K562 (cell line): ENCODE data around the gene NTSR1. TPM values are rescaled to one million over a fixed set of nuclear protein-coding genes. Genes with fewer than 3 reads are reported as not detected.

ENCODE experiments used
- ATAC-seq: fragments of 200-7000 bp; cut with Tn5 transposase; 3 replicates; pipeline ENCODE4 v1.9.1; 2020; ENCODE audit warnings: moderate library complexity
- BruUV-seq: library from RNA; stranded (reverse); fragments of 400-500 nt; replicated peaks from 2 replicates; lab custom pipeline; 2021; lab: Mats Ljungman, UMichigan
- CTCF ChIA-PET: fragments of 300-600 bp; formaldehyde crosslinking; extraction: SDS; loops from one replicate; lab custom pipeline; 2021; ENCODE audit warnings: low intra/inter-chr PET ratio; lab: Yijun Ruan, JAX
- POLR2A ChIA-PET: fragments of 300-600, 350-650 bp; sonication (Branson Sonifier 250); formaldehyde crosslinking; extraction: SDS; loops from one replicate; lab custom pipeline; 2021; ENCODE audit warnings: antibody characterized with exemption, inconsistent platforms; lab: Yijun Ruan, JAX
- DNase-seq, 4 experiments: peaks; one replicate each; pipeline versions ENCODE4 v3.0.0 to v3.0.0-alpha.2; 2011 to 2018; ENCODE audit warnings: low spot score in 3 of 4, mixed read lengths in 3 of 4; ENCODE audit errors: extremely low read depth in 1 of 4
- FAIRE-seq: peaks from 2 replicates; lab custom pipeline; 2011; peaks lifted over from hg19 to GRCh38; lab: Jason Lieb, UNC
- H2AFZ ChIP-seq: 2 replicates; pipeline ENCODE4 v1.6.0; 2011; ENCODE audit warnings: low read depth, low read length, control low read depth, inconsistent platforms
- H3K27ac ChIP-seq: fragments of 200-600 bp; 3 replicates; pipeline ENCODE4 v1.8.0; 2011; ENCODE audit warnings: low read depth, mild to moderate bottlenecking, control low read depth, inconsistent platforms, low read length, moderate library complexity, mixed read lengths; ENCODE audit errors: extremely low read depth
- H3K27me3 ChIP-seq, 2 experiments: fragments of 300-600 bp in 1 of 2; 2 replicates in 1 of 2; 3 replicates in 1 of 2; pipeline versions ENCODE4 v1.6.0 to v1.8.0; 2011; ENCODE audit warnings: inconsistent platforms in 2 of 2, low read length in 2 of 2, mild to moderate bottlenecking in 1 of 2, mixed read lengths in 1 of 2, moderate library complexity in 1 of 2; ENCODE audit not compliant: control insufficient read depth in 2 of 2, insufficient read depth in 2 of 2
- H3K36me3 ChIP-seq: fragments of 300-600 bp; 3 replicates; pipeline ENCODE4 v1.8.0; 2011; ENCODE audit warnings: mild to moderate bottlenecking, low read length, inconsistent platforms; ENCODE audit not compliant: control insufficient read depth, insufficient read depth
- H3K4me1 ChIP-seq, 2 experiments: fragments of 200-600 bp in 1 of 2; replicated peaks in 1 of 2; 2 replicates in 1 of 2; 3 replicates in 1 of 2; pipeline versions ENCODE4 v1.5.1 to v1.8.0; 2011; ENCODE audit warnings: inconsistent platforms in 2 of 2, low read length in 2 of 2, mild to moderate bottlenecking in 1 of 2, mixed read lengths in 1 of 2, moderate library complexity in 1 of 2; ENCODE audit not compliant: control insufficient read depth in 2 of 2, insufficient read depth in 2 of 2
- H3K4me2 ChIP-seq: 2 replicates; pipeline ENCODE4 v1.6.1; 2011; ENCODE audit warnings: low read length, control low read depth, inconsistent platforms, mixed read lengths; ENCODE audit not compliant: insufficient read depth
- H3K4me3 ChIP-seq: fragments of 200-600 bp; sonication (generic), shearing (Covaris generic); 2 replicates; pipeline ENCODE4 v1.5.1; 2016; ENCODE audit warnings: control low read depth, inconsistent platforms
- H3K79me2 ChIP-seq: fragments of 200-600 bp; 3 replicates; pipeline ENCODE4 v1.8.0; 2011; ENCODE audit warnings: low read length, inconsistent platforms; ENCODE audit not compliant: control insufficient read depth, insufficient read depth
- H3K9ac ChIP-seq, 2 experiments: 2 replicates each; pipeline versions ENCODE4 v1.6.0 to v1.6.1; 2011; ENCODE audit warnings: low read depth in 2 of 2, low read length in 2 of 2, control low read depth in 1 of 2, inconsistent platforms in 1 of 2, mild to moderate bottlenecking in 1 of 2, mixed read lengths in 1 of 2; ENCODE audit not compliant: insufficient read depth in 1 of 2
- H3K9me1 ChIP-seq: one replicate; pipeline ENCODE4 v1.6.0; 2011; ENCODE audit warnings: inconsistent platforms, mild to moderate bottlenecking, low read length, moderate library complexity; ENCODE audit not compliant: control insufficient read depth, insufficient read depth
- H3K9me3 ChIP-seq: replicated peaks from 2 replicates; pipeline ENCODE4 v1.5.1; 2011; ENCODE audit warnings: low read depth, low read length, inconsistent platforms; ENCODE audit not compliant: control insufficient read depth, insufficient read depth
- H4K20me1 ChIP-seq: replicated peaks from 2 replicates; pipeline ENCODE4 v1.6.1; 2011; ENCODE audit warnings: low read length, inconsistent platforms, mixed read lengths; ENCODE audit not compliant: control insufficient read depth, insufficient read depth
- CCNT2 ChIP-seq: IDR thresholded peaks from 2 replicates; pipeline ENCODE4 v1.6.1; 2011; ENCODE audit warnings: borderline replicate concordance, low read depth, mild to moderate bottlenecking, moderate library complexity, mixed read lengths, low read length; ENCODE audit not compliant: insufficient read length; ENCODE audit errors: extremely low read depth
- ETS1 ChIP-seq: conservative IDR thresholded peaks from 2 replicates; pipeline ENCODE4 v1.6.1; 2011; ENCODE audit warnings: low read depth, mild to moderate bottlenecking, low read length; ENCODE audit not compliant: control insufficient read depth
- KLF13 ChIP-seq: fragments of 450-650 bp; IDR thresholded peaks from 2 replicates; pipeline ENCODE4 v1.6.1; 2016; ENCODE audit warnings: missing genetic modification characterization, low read depth, mild to moderate bottlenecking, missing compliant biosample characterization, moderate library complexity, borderline replicate concordance
- SPI1 ChIP-seq: IDR thresholded peaks from 2 replicates; pipeline ENCODE4 v1.6.1; 2011; ENCODE audit warnings: low read depth, low read length, control low read depth, borderline replicate concordance
- ZNF165 ChIP-seq: fragments of 250-450 bp; sonication (Bioruptor Pico); IDR thresholded peaks from 2 replicates; pipeline ENCODE4 v1.4.0; 2020; ENCODE audit warnings: borderline replicate concordance
- WGBS: fragments of 100-300 bp; shearing (Covaris generic); methylation state at CpG from one replicate; pipeline ENCODE4 v1.1.6; 2016; ENCODE audit warnings: low coverage, mixed read lengths; ENCODE audit not compliant: insufficient coverage; ENCODE audit errors: missing lambda C conversion rate; 5-methylcytosine and 5-hydroxymethylcytosine counted together
- in situ Hi-C: fragments of 300-500 bp; cut with MboI; formaldehyde crosslinking; loops from 4 replicates; pipeline ENCODE4 v1.15.0; 2018; ENCODE audit warnings: inconsistent platforms, mixed read lengths
- intact Hi-C: fragments of 100-400 bp; cut with micrococcal nuclease; formaldehyde crosslinking; loops from 2 replicates; pipeline ENCODE4 v1.14.2; 2022
- polyA plus RNA-seq, 8 experiments: library from polyadenylated mRNA; depleted of rRNA in 4 of 8; stranded (reverse) in 5 of 8; unstranded in 3 of 8; fragments of >200 nt; fragmentation: Nextera tagmentation in 2 of 8; fragmentation: Illumina TruSeq in 1 of 8; extraction: Ambion mirVana in 2 of 8; extraction: Trizol in 1 of 8; gene quantifications; 2 replicates each; pipeline versions ENCODE4 v1.2.1 to v1.2.3, GENCODE V29; 2011 to 2014; ENCODE audit warnings: inconsistent platforms in 1 of 8, missing spikeins in 1 of 8
- total RNA-seq, 7 experiments: library from RNA; depleted of rRNA in 6 of 7; stranded (reverse); fragments of >200 nt in 6 of 7; fragmentation: Illumina TruSeq in 2 of 7; extraction: Trizol in 2 of 7; gene quantifications; 2 replicates each; pipeline versions ENCODE4 v1.2.1 to v1.2.3, GENCODE V29; 2011 to 2021; ENCODE audit warnings: low replicate concordance in 1 of 7

NTSR1 gene
- total and polyA plus RNA-seq, 9 of the 15 experiments (the other 6 are each of a cell fraction or from before 2014, with no cell fraction given): 0.04 to 0.40 (median 0.13) TPM; not detected in 3

- no peak overlapping the region for H3K27ac ChIP-seq
- no peaks in the 10 kb centered on the region for H4K20me1 ChIP-seq
- 15% methylated on average over 14 of the region's 14 CpGs for WGBS
- H3K9ac ChIP-seq: peak overlapping the region in 1 of 2 experiments; percentile 42; a peak in 1 of 4 replicates
- POLR2A ChIA-PET: no interaction called here
- H3K4me3 ChIP-seq: no peak overlapping the region
- H2AFZ ChIP-seq: no peak overlapping the region
- in situ Hi-C loops: no loop called here
- H3K36me3 ChIP-seq: peaks cover 5% of the 10 kb centered on the region; the same call in 2 of the 3 replicates
- CTCF ChIA-PET: no interaction called here
- ATAC-seq (no peak), FAIRE-seq (no peak), DNase-seq (no peak)
- 0 out of 2 replicates have a peak, but pooled peaks cover 2% of the 10 kb centered on the region for H3K9me3 ChIP-seq
- no peak for TF ChIP-seq CCNT2
- no peak for TF ChIP-seq ETS1
- TF ChIP-seq SPI1: 0 out of 2 replicates have a peak, but pooled peaks have one; percentile 14
- TF ChIP-seq ZNF165 (CRISPR knock-in tag): no peak
- TF ChIP-seq KLF13 (tag): no peak
- no peak overlapping the region for H3K4me2 ChIP-seq
- H3K4me1 ChIP-seq: peaks cover 0 to 16% of the 10 kb centered on the region in 2 experiments; a peak in 1 of 5 replicates
- intact Hi-C loops: no loop called here
- H3K79me2 ChIP-seq: no peaks in the 10 kb centered on the region
- H3K9me1 ChIP-seq: no peaks in the 10 kb centered on the region
- peaks cover 23 to 53% of the 10 kb centered on the region in 2 experiments; a peak in 4 of 5 replicates for H3K27me3 ChIP-seq
- BruUV-seq: no TSS peak
Measured at GRCh38 chr20:62675877-62676260, 32.8 kb upstream of the NTSR1 start.
